GM19328 (cell line): ENCODE results near the gene U2AF1.
"Not testable (repeated sequence)": the region's sequence is repeated elsewhere in the genome, so short reads cannot be mapped to it uniquely, and the experiment has no call there.

Experiments used
- ATAC-seq: cut with Tn5 transposase; IDR thresholded peaks from one replicate; pipeline ENCODE4 v1.9.1; 2021; ENCODE audit warnings: mild to moderate bottlenecking, moderate library complexity; ENCODE audit not compliant: unreplicated experiment

The U2AF1 gene

DNA sequence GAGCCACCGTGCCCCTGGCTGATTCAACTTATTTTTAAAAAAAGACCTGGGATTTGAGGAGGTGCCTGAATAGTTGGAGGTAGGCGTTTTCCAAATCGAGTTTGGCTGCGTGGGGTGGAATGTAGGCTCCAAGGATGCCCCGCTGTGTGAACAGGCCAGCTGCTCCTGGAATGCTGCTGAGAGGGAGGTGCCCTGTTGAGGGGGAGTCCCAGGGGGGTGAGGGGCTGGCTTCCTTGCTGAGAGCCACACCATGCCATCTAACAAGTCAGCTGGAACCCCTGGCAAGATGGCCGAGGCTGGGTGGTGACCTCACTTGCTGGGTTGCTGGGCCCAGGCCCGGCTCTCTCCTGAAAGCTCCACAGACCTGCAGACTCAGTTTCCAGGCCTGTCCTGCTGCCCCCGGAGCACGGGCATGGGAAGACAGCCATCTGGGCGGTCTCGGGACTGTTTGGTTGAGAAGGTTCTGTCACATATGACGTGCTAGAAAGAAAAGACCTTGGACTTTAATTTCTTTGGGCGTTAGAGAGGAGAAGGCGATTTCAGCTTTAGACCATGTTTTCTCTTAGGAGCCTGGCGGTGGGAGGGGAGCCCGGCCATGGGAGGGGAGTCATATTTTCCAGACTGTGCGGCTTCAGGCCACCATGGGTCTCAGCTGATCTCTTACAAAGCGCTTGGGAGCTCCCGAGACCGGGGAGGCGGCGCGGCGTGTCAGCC lies 24.6 kb downstream of the U2AF1 start:
- ATAC-seq, result not testable (repeated sequence)

GRCh38 chr21:43076643-43077042 lies 30.7 kb downstream of the U2AF1 start:
- ATAC-seq, result not testable (repeated sequence)

- not testable (repeated sequence) for ATAC-seq
These were observed 31.2 kb downstream of the U2AF1 start for GRCh38 chr21:43076023-43076637.

DNA sequence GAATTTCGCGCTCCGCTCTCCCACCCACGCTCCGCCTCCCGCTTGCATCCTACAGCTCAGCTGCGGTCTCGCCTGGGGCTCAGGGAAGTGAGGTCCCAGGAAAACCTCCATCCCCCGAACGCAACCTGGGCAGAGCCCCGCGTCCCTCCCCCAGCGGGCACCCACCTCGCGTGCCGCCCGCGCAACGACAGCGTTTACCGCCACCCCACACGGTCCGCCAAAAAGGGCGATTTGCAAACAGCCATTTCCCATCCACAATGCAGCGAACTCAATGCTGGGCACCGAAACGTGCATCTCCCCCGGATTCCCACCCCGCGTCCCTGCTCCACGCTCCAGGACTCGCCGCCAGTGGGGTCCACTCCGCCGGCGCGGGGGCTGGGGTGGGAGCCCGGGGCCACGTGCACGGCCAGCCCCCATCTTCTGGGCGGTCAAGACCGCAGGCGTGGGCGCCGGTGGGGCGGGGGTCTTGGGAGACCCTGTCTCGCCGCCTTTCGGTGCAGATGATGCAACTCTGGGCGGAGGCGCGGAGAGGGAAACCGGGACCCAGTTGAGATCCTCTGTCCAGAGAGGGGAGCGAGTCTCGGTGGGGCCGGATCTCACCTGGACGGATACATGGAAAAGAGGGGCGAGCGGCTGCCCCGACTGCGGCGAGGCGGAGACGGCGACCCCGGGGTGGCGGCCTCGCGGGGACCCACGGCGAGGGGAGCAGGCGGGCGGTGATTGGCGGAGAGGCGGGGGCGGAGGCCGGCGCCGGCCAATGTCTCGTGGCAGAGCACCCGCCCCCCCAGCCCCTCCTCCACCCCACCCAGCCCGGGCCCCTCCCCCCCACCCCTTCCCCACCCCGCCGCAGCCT lies 32.0 kb downstream of the U2AF1 start, which contains the start of gene CBS:
Gene CBS, minus strand, starts transcription at position 666 of the 853 bp plus-strand sequence. CDS start 3,642 bp downstream, outside the sequence.
- not testable (repeated sequence) for ATAC-seq

- ATAC-seq, result not testable (repeated sequence)
These were observed 32.8 kb downstream of the U2AF1 start for GRCh38 chr21:43074401-43075169.

DNA sequence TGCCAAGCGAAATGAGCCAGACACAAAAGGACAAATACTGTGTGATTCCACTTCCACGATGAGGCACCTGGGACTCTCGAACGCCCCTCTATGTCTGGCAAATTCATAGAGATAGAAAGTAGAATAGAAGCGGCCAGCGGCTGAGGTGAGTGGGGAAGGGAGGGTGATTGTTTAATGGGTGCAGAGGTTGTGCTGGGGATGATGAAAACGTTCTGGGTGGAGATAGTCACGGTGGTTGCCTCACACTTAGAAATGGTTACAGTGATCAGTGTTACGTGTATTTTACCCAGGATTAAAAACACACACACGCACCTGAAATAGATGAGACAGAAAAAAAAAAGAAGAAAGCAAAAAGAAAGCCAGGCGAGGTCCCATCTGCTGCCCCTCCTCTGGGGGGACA lies 34.6 kb downstream of the U2AF1 start:
- not testable (repeated sequence) for ATAC-seq

- ATAC-seq, result not testable (repeated sequence)
These were observed 37.7 kb downstream of the U2AF1 start for GRCh38 chr21:43069682-43070081.

- ATAC-seq, result not testable (repeated sequence)
These were observed 39.3 kb downstream of the U2AF1 start for GRCh38 chr21:43068065-43068464.

- ATAC-seq, result not testable (repeated sequence)
These were observed 40.7 kb downstream of the U2AF1 start for GRCh38 chr21:43066690-43067089.

- ATAC-seq, result not testable (repeated sequence)
These were observed 41.4 kb downstream of the U2AF1 start for GRCh38 chr21:43065991-43066390.

DNA sequence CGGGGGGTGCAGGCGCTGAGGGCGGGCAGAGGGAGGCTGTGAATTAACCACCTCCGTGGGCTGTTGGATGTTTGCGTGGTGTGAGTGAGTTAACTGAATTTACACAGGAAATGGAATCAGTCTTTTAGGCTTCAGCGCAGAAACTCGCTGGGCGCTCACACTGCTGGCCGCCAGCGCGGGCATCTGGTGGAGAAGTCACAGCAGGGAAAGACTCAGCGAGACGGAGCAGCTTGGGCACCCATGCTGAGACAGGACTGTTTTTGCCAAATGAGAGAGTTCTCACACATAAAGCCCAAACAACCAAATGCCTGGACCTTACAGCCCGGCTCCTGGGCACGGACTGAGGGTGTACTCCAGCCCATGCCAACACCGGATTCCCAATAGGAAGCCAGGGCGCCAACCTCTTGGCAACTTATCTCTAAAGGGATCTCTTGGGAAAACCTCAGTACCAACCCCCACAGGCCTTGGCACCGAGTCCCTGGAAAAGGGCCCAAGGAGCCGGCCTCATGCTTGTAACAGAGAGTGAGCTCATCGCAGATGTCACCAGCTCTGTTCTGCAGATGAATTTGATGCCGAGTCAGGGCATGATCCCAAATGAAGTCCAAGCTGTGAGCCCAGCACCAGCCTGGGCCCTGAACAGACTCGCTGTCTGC lies 43.0 kb downstream of the U2AF1 start:
- ATAC-seq, result not testable (repeated sequence)

GRCh38 chr21:43062955-43063664 lies 44.3 kb downstream of the U2AF1 start:
- ATAC-seq, result not testable (repeated sequence)

DNA sequence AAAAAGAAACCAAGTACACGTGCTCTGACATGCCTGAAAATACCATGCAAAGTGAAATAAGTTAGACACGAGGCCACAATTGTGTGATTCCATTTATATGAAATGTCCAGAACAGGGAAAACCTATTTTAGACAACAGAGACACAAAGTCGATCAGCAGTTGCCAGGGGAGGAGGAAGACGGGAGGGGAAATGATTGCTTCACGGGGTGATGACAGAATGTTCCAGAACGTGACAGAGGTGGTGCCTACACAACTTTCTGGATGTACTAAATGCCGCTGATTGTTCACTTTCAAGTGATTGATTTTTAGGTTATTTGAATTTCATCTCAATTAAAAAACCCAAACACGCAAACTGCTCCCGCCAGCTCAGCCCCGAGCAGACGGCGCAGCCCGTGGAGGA lies 54.3 kb downstream of the U2AF1 start:
- ATAC-seq, result not testable (repeated sequence)

DNA sequence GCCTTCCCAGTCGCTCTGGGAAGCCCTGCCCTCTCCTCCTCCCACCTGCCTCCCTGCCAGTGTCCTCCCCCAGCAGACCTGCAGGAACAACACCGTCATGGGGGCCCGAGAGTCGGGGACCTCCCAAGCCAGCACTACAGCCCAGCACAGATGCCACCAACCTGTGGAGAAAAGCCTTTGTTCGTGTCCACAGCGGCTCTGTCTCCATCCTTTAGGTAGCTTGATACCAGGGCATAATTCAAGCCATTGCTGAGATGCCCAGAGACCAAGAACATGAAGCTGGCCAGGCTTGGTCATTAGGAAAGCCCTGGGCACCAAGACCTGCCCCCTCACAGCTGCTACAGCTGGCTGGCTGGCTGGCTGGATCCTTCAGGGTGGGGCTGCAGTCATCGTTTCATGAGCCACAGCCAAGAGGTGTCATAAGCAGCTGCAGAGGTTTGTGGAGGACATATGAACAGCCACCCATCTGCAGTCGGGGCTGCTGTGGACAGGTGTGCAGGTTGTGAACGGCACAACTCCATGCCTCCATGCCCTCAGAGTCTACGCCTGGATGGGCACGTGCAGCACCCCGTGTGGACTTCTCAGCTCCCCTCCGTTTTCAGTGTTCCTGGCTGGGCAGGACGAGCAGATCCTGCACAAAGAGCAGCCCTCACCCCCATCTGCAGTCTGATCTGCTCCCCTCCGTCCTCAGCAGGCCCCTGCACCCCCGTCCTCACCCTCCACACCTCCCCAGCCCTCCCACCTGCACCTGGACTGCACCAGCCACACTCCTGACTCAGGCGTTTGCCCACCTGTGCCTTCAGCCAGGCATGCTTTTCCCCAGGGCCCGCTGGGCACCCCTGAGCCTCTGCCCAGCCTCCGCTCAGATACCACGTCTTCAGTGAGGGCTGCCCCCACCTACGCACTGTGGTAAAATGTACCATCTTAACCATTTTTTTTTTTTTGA lies 61.2 kb downstream of the U2AF1 start:
- not testable (repeated sequence) for ATAC-seq

DNA sequence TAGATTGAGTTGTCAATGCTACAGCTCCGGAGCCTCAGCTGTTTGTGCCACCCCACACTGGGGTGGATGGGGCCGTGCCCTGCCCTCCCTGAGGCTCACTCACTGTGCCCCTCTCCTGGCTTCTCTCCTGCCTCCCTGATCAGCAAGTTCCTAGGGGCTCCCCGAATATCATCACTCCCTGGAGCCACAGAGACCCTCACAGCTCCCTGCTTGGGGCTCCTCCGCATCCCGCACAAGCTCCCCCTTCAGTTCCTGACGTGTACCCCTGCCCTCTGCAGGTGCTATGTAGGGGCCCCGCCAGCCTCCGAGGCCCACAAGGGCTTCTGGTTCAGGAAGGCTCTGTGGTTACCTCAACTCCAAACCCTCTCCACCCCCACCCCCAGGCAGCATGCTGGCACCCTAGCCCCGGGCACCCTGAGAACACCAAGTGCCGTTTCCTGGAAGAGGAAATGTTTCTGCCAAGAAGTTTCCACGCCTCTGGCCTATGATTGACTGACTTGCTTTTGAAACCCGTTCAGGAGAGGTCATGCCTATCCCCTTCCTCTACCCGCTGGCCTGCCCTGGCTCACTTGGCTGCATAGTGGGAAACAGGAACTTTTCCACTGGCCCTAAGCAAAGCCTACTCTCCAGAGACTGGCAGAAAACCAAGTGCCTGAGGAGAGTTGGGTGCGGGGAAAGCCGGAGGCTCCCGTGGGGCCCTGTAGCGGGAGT lies 62.0 kb downstream of the U2AF1 start:
- ATAC-seq, result not testable (repeated sequence)

GRCh38 chr21:43044547-43044946 lies 62.8 kb downstream of the U2AF1 start:
- ATAC-seq, result not testable (repeated sequence)

GRCh38 chr21:43043291-43043690 lies 64.1 kb downstream of the U2AF1 start:
- not testable (repeated sequence) for ATAC-seq
